Measurements from ENCODE around the gene TAMALIN. TPM values are rescaled to one million over a fixed set of nuclear protein-coding genes. Genes with fewer than 3 reads are reported as not detected.

The TAMALIN gene
- total RNA-seq, 1 experiment from 2014 or later: 1.2 TPM

GRCh38 chr12:52044292-52044983 is 37.7 kb downstream of the TAMALIN start:
- no peaks in the 10 kb centered on the region for H3K79me1 ChIP-seq (ENCODE audit: insufficient read depth, low read depth, low read length, poor library complexity, severe bottlenecking)
- no peak overlapping the region for H3K4ac ChIP-seq (ENCODE audit: low read depth, low read length)
- H4K8ac ChIP-seq (replicated peaks; ENCODE audit: insufficient read length, low read depth, low read length): no peak overlapping the region
- H2BK120ac ChIP-seq (ENCODE audit: low read depth, low read length, poor library complexity, severe bottlenecking): no peak overlapping the region
- H3K27ac ChIP-seq (ENCODE audit: insufficient read length, low read depth, low read length): no peak overlapping the region
- TF ChIP-seq CTCF (conservative IDR thresholded peaks at IDR 0.05): no peak
- no peak overlapping the region for H3K23ac ChIP-seq (ENCODE audit: insufficient read length, low read depth, low read length)
- Mint-ChIP-seq H3K4me1 (peaks cover 6 to 16% of the 10 kb centered on the region in 2 experiments), H3K9me3 (no peaks in the 10 kb centered on the region), H3K36me3 (ENCODE audit: insufficient read depth in 1 of 3, low read depth in 3 of 3) (peaks cover 7 to 20% (median 9%) of the 10 kb centered on the region in 3 experiments), H3K27ac (no peak overlapping the region), H3K27me3 (ENCODE audit: low read depth) (peaks cover 26% of the 10 kb centered on the region), H3K4me3 (no peak overlapping the region; a peak in 1 of 5 replicates)
- no peaks in the 10 kb centered on the region for H3K23me2 ChIP-seq (ENCODE audit: insufficient read length, low read depth, low read length, poor library complexity, severe bottlenecking)
- no peak overlapping the region for H3K18ac ChIP-seq (ENCODE audit: insufficient read length, low read depth, low read length)
- no peak for DNase-seq
- no peak overlapping the region for H4K91ac ChIP-seq (ENCODE audit: insufficient read length, low read depth, low read length)
- no peak overlapping the region for H2AK5ac ChIP-seq (ENCODE audit: insufficient read length, low read length)
- H3K4me1 ChIP-seq (ENCODE audit: insufficient read depth, low read length): no peaks in the 10 kb centered on the region
- H2BK5ac ChIP-seq (ENCODE audit: insufficient read length, low read length): no peak overlapping the region
- no peak overlapping the region for H2BK15ac ChIP-seq (ENCODE audit: low read depth, low read length)
- no CpG with 5 or more reads among the region's 18 CpGs for WGBS (ENCODE audit: extremely low coverage, insufficient read length, low lambda C conversion rate)
- H2AFZ ChIP-seq (ENCODE audit: low read length): no peak overlapping the region
- no peaks in the 10 kb centered on the region for H3K9me3 ChIP-seq (ENCODE audit: control insufficient read depth, low read depth, low read length)
- no peak overlapping the region for H2BK20ac ChIP-seq (ENCODE audit: low read depth, low read length, poor library complexity, severe bottlenecking)
- peaks cover 5% of the 10 kb centered on the region; the same call in 1 of the 2 replicates for H3K27me3 ChIP-seq (ENCODE audit: insufficient read depth, low read length)
- H3K4me2 ChIP-seq (ENCODE audit: insufficient read depth, insufficient read length, low read length): no peak overlapping the region
- H2BK12ac ChIP-seq (ENCODE audit: insufficient read length, low read depth, low read length): no peak overlapping the region
- H3T11ph ChIP-seq (ENCODE audit: low read length): no peak overlapping the region
- no peaks in the 10 kb centered on the region; the same call in 1 of the 2 replicates for H3K79me2 ChIP-seq (ENCODE audit: insufficient read depth, low read length)
- H4K5ac ChIP-seq (ENCODE audit: insufficient read length, low read depth, low read length): no peak overlapping the region
- no peak overlapping the region for H3K9ac ChIP-seq (ENCODE audit: extremely low read depth, insufficient read length, low read length)
- H3K14ac ChIP-seq (ENCODE audit: insufficient read depth, low read length): no peak overlapping the region
- H4K20me1 ChIP-seq (ENCODE audit: control insufficient read depth, insufficient read depth, insufficient read length): no peaks in the 10 kb centered on the region
- no peak overlapping the region for H3K56ac ChIP-seq (ENCODE audit: insufficient read length, low read depth, low read length)
